MG63 (cell line): ENCODE data around the gene EEFSEC. TPM values are rescaled to one million over a fixed set of nuclear protein-coding genes. Genes with fewer than 3 reads are reported as not detected.

ENCODE experiments used
- DNase-seq: peaks from one replicate; pipeline ENCODE4 v3.0.0-alpha.2; 2020
- H3K27me3 ChIP-seq: fragments of 250-450 bp; sonication (Bioruptor Pico); 2 replicates; pipeline ENCODE4 v1.5.1; 2020; ENCODE audit warnings: mild to moderate bottlenecking, moderate library complexity
- H3K36me3 ChIP-seq: fragments of 250-450 bp; sonication (Bioruptor Pico); 2 replicates; pipeline ENCODE4 v1.5.1; 2020; ENCODE audit warnings: mild to moderate bottlenecking, moderate library complexity
- H3K4me3 ChIP-seq: fragments of 250-450 bp; sonication (Bioruptor Pico); 2 replicates; pipeline ENCODE4 v1.5.1; 2020; ENCODE audit warnings: mild to moderate bottlenecking, moderate library complexity
- H3K9me3 ChIP-seq: fragments of 250-450 bp; sonication (Bioruptor Pico); 2 replicates; pipeline ENCODE4 v1.5.1; 2020; ENCODE audit warnings: mild to moderate bottlenecking, moderate library complexity
- total RNA-seq: library from RNA; depleted of rRNA; stranded (reverse); fragments of >200 nt; shearing (Covaris generic); gene quantifications from 2 replicates; pipeline ENCODE4 v1.2.3, GENCODE V29; 2014; ENCODE audit warnings: low replicate concordance

Gene EEFSEC
- total RNA-seq, 1 experiment from 2014 or later, result 6.8 TPM

DNA sequence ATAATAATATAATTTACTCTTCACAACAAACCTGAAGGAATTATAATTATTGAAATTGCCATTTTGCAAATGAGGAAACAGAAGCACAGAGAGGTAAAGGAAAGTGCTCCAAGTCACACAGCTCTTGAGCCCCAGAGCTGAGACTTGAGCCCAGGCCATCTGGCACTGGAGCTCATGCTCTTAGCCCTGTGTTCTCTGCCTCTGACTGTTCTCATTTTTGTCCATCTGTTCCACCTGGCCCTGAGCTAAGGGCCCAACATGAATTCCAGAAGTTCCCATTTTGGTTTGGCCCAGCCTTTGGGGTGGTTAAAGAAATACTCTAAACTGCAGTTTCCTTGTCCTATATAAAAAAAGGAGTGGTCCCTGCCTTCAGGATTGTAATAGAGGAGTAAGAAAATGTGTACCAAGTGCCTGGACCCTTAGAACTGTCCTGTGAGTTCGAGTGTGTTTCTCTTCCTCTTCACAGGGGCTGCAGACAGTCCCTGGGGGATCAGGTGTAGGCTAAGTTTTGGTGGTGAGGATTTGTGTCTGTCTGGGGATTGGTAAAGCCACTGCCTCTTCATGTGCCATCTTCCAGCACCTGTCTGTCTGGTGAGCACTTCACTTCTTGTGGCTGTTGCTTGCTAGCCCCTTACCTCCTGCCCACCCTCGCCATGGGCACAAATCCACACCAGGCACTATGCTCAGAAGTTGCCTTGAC lies 221.6 kb downstream of the EEFSEC start:
- DNase-seq, result no peak
- H3K27me3 ChIP-seq, result no peaks in the 10 kb centered on the region

DNA sequence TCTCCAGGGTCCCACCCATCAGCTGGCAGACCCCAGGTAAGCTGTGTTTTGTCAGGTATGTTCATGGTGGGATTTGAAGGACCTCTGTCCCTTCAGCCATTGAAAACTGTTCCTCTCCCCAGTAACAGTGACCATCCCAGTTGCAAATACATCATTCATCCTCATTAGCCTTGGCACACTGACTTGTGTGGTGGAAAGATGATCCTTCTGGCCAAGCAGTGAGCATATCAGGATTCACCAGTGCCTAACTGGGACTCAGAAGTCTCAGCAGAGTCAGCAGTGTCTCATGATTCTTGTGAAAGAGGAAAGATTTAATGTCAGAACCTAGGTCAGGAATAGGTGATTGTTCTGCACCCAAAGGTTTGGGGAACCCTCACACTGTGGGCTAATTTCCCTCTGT lies 223.2 kb downstream of the EEFSEC start:
- Histone ChIP-seq H3K36me3 (no peaks in the 10 kb centered on the region), H3K9me3 (no peaks in the 10 kb centered on the region), H3K4me3 (no peak overlapping the region), H3K27me3 (no peaks in the 10 kb centered on the region)
- no peak for DNase-seq

More for the DNA sequence above, 221.6 kb downstream of the EEFSEC start:
- Histone ChIP-seq H3K9me3 (no peaks in the 10 kb centered on the region), H3K36me3 (no peaks in the 10 kb centered on the region), H3K4me3 (no peak overlapping the region)

DNA sequence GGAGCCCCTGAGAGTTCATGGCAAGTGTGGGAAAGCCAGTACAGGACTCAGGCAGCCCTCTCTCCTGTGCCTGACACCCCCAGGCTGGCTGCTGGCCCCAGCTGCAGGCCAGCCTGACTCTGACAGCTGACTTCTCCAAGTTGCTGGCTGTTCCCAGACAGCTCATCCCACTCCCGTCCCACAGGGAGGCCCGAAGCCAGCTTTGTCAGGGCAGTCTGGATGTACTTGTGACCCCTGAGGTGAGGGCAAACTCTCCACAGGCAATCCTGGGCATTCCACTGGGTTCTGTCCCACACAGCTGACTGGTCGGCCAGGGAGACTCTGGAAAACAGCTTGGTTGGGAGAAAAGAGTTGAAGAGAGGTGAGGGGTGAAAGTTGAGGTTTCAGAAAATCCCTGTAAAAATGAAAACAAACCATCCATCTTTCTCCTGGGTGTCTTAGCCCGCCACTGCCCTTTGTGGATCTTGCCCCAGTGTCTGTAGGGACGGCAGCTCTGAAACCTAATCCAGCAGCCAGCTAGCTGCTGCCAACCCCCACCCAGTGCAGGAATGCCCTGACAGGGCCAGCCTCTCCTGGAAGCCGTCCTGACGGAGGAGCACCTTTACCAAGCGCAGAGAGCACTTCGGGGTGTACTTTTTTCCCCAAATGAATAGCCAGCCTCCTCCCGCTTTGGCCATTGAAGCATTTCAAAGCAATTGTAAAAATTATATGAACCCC lies 225.5 kb downstream of the EEFSEC start:
- Histone ChIP-seq H3K9me3 (no peaks in the 10 kb centered on the region), H3K4me3 (no peak overlapping the region), H3K36me3 (no peaks in the 10 kb centered on the region), H3K27me3 (no peaks in the 10 kb centered on the region)
- peak; percentile 68 for DNase-seq

DNA sequence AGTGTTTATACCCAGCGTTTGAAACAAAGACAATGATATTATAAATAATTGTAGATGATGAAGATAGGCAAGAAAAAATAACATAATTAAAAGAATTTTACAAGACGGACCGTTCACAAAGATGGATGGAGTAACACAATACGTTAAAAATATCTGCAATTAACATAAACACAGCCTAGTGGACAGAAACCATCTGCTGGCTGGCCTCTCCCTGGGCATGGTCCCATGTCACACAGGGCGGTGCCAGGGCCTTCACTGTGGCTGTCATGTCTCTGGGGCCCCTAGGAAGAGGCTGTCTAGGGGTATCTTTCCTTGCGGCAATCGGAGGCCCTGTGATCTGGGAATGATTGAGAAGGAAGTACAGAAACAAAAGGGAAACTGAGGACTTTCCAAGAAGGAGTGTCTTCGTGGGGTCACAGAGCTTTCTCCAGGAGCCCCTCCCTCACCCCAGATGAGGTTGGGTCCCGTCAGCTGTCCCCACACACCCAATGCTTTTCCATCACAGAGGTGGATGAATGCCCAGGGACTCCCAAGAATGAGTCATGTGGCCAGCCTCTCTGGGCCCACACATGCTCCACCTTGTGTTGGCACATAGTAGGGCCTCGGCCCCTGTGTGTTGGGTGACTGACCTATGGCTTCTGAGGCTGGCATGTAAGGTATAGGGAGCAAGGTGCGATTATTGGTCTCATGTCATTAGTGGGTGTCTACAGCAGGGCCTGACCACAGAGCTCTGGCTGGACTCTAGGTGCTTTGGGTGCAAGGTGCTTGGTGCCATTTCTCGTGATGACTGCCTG lies 226.3 kb downstream of the EEFSEC start:
- no peak overlapping the region for H3K4me3 ChIP-seq
- H3K9me3 ChIP-seq, result no peaks in the 10 kb centered on the region
- H3K27me3 ChIP-seq, result no peaks in the 10 kb centered on the region
- H3K36me3 ChIP-seq, result no peaks in the 10 kb centered on the region
- DNase-seq, result peak; percentile 28

GRCh38 chr3:128380295-128380694 lies 227.0 kb downstream of the EEFSEC start:
- Histone ChIP-seq H3K9me3 (no peaks in the 10 kb centered on the region), H3K27me3 (no peaks in the 10 kb centered on the region), H3K4me3 (no peak overlapping the region), H3K36me3 (no peaks in the 10 kb centered on the region)
- DNase-seq, result no peak

DNA sequence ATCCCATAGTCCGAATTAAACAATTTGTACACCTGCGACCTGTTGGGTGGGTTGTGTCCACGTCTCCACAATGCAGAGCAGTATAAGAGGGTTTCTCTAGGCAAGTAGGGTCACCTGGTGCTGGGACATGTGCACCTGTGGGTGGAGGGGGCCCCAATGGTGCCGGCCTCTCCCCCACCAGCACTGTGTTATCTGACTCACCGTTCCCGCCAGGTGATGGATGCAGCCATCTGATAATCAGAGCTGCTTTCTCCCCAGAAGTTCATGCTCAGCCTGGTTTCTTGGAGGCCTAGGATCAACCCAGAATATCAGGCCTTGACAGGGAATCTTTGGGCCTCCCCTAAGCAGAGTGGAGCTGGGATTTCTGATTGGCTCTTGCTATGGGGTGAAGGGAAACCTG lies 227.4 kb downstream of the EEFSEC start:
- H3K4me3 ChIP-seq, result no peak overlapping the region
- no peaks in the 10 kb centered on the region for H3K27me3 ChIP-seq
- no peaks in the 10 kb centered on the region for H3K9me3 ChIP-seq
- H3K36me3 ChIP-seq, result no peaks in the 10 kb centered on the region
- DNase-seq, result no peak

DNA sequence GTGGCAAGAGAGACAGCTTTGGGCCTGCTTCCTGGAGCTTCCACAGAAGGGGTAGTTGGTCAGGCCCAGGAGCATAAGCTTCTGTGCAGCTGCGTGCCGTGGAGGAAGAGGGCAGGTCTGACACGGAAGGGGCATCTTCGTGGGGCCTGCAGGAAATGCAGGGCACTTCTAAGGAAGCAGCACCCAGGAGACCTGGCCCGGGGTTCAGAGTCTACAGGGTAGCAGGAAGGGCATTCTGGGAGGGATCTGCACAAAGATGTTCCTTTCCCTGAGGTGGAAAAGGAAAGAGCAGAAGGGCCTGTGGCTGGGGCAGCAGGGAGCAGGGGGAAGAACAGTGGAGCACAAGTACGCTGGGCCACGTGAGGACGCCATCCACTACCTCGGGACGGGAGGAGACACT lies 228.3 kb downstream of the EEFSEC start:
- Histone ChIP-seq H3K9me3 (no peaks in the 10 kb centered on the region), H3K27me3 (no peaks in the 10 kb centered on the region), H3K4me3 (no peak overlapping the region), H3K36me3 (no peaks in the 10 kb centered on the region)
- no peak for DNase-seq

DNA sequence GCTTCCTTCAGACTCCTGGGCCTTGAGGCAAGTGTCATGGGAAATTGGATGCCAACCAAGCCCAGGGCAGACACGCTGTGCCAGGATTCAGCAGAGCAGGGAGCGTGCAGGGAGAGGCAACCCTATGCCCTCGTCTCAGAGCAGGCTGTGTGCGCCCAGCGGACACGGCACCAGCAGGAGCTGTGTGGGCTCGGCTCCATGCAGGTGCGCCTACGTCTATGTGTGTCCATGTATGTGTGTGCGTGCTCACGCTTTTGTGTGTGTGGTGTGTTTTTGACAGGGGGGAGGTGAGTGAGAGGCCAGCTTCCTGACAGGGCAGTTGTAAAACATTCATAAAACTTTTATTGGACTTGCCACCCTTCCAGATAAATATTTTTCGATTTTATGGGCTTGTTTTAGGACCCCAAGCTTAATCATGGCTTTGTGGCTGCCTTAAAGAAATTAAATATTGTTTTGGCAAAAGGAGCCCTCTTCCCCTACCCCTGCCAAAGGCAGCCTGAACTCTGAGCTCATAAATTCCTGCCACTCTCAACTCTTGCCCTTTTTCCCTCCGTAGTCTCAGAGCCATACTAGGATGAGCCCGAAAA lies 229.0 kb downstream of the EEFSEC start:
- H3K27me3 ChIP-seq, result no peaks in the 10 kb centered on the region
- DNase-seq, result peak; percentile 65

DNA sequence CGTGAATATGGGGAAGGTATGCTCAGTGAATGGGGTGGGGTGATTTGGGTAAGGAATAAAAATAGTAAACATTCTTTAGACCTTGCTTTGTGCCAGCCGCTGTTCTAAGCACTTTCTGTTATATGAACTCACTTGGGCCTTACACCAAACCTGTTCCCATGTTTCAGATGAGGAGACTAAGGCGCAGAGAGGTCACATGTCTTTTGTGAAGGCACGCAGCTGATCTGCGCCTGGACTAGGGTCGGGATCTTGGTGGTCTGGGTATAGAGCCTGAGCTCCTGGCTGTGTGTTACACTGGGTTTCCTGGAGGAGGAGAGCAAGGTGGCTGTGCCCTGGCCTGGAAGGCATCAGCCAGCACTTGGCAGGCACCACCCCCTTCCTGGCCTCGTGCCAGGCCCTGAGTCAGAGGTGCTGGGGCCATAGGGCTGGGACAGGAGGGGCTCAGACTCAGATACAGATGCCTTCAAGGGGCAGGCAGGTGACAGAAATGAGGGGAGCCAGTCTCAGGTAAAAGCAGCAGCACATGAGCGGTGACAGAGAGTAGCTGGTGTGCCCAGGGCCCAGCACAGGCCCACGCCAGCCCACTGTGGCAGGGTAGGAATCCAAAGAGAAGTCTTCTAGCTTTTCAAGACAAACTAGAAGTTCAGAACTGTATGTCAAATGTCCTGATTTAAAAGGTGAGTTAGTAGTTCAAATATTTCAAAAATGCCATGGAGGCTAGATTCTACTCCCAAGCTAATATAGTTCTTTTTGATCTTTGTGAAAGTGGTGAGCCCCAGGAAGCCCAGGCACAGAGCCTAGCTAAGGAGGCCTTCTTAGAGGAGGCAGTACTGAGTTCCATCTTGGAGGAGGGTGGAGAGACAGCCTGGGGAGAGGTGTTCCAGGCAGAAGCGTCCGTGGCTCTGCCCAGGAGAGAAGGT lies 230.3 kb downstream of the EEFSEC start:
- Histone ChIP-seq H3K9me3 (no peaks in the 10 kb centered on the region), H3K27me3 (no peaks in the 10 kb centered on the region), H3K36me3 (no peaks in the 10 kb centered on the region), H3K4me3 (no peak overlapping the region)
- peak; percentile 89 for DNase-seq

More for the DNA sequence above, 229.0 kb downstream of the EEFSEC start:
- Histone ChIP-seq H3K9me3 (no peaks in the 10 kb centered on the region), H3K4me3 (no peak overlapping the region), H3K36me3 (no peaks in the 10 kb centered on the region)

- no peaks in the 10 kb centered on the region for H3K9me3 ChIP-seq
- H3K27me3 ChIP-seq, result no peaks in the 10 kb centered on the region
- no peaks in the 10 kb centered on the region for H3K36me3 ChIP-seq
- H3K4me3 ChIP-seq, result no peak overlapping the region
- peak; percentile 97 for DNase-seq
These were observed 232.0 kb downstream of the EEFSEC start for GRCh38 chr3:128385080-128385832.

DNA sequence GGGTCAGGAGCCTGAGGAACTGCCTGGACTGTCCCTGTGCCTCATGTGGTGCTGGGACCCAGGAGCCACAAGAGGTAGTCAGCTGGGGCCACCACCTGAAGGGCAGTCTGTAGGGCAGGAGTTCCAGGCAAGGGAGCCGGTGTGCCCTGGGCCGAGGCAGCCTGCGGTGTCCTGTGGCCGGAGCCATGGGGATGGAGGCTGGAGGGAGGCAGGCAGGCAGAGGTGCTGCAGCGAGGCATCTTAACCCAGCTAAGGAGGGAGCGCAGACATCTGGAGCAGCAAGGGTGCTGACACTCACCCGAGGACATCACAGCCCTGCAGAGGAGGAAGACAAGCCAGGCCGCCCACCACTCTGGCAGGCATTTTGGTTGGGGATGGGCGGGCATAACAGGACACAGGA lies 235.7 kb downstream of the EEFSEC start:
- Histone ChIP-seq H3K36me3 (no peaks in the 10 kb centered on the region), H3K4me3 (no peak overlapping the region), H3K27me3 (no peaks in the 10 kb centered on the region), H3K9me3 (no peaks in the 10 kb centered on the region)
- DNase-seq, result no peak

DNA sequence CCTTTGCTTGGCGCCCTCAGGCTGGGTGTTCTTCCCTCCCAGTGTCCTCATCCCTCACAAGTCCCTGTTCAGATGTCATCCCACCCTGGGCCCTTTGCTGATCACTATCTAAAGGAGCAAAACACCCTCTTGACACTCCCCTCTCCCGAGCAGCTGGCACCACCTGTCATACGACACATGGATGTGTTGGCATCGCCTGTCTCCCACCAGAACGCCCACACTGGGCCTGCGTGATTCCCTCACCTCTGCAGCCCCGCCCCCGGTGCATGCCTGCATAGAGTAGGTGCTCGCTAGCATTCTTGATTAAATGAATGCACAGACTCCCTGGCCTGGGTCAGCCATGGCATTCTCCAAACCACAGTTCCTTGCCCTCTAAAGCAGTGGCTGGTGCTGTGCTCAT lies 237.6 kb downstream of the EEFSEC start:
- Histone ChIP-seq H3K27me3 (no peaks in the 10 kb centered on the region), H3K4me3 (no peak overlapping the region), H3K9me3 (no peaks in the 10 kb centered on the region), H3K36me3 (no peaks in the 10 kb centered on the region)
- DNase-seq, result no peak

- Histone ChIP-seq H3K9me3 (no peaks in the 10 kb centered on the region), H3K36me3 (no peaks in the 10 kb centered on the region), H3K27me3 (no peaks in the 10 kb centered on the region), H3K4me3 (no peak overlapping the region)
- no peak for DNase-seq
These were observed 238.7 kb downstream of the EEFSEC start for GRCh38 chr3:128392021-128392420.

DNA sequence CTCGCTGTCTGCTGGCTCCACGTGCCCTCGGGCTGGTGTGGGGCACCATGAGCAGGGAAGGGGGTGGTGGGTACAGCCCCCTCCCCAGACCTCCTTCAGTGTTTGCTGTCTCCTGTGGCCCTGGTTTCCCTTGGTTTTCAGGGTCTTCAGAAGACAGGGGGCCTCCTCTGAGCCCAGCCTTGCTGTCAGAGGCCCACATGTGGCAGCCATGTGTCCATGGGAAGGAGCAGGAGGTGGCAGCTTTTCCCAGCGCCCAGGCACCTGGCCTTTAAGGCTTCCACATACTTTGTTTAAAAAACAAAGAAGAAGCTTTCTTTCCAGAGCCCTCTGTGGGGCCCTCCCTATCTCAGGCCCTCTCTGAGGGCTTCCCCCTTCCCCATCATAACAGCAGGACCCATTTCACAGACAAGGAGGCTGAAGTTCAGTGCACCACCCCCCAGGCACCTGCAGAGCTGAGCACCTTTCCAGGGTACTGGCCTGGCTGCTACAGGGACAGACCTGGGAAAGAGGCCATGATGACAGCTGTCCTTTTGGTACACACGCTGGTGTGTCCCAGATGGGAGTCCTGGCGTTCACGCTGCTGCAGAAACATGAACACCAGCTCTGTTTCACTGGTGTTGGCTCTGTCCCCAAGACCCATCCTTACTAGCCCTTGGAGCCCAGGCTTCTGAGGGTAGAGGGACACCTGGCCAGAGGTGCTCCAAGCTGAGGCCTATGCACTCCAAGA lies 239.7 kb downstream of the EEFSEC start:
- Histone ChIP-seq H3K9me3 (no peaks in the 10 kb centered on the region), H3K27me3 (no peaks in the 10 kb centered on the region), H3K36me3 (no peaks in the 10 kb centered on the region), H3K4me3 (no peak overlapping the region)
- no peak for DNase-seq

GRCh38 chr3:128394033-128394432 lies 240.8 kb downstream of the EEFSEC start:
- Histone ChIP-seq H3K4me3 (no peak overlapping the region), H3K27me3 (no peaks in the 10 kb centered on the region), H3K36me3 (no peaks in the 10 kb centered on the region), H3K9me3 (no peaks in the 10 kb centered on the region)
- no peak for DNase-seq
